Anterior cingulate cortex (tissue), 58 donors: Measurements from ENCODE around the gene ZNF275.
A peak's percentile ranks its signal among the peaks of the same experiment; 100 is the strongest.
"Not testable (repeated sequence)": the region's sequence is repeated elsewhere in the genome, so short reads cannot be mapped to it uniquely, and the experiment has no call there.

Experiments
- DNase-seq, 58 donors: peaks; one replicate each; lab custom pipeline; 2025; lab: John Stamatoyannopoulos, UW

Gene ZNF275

DNA sequence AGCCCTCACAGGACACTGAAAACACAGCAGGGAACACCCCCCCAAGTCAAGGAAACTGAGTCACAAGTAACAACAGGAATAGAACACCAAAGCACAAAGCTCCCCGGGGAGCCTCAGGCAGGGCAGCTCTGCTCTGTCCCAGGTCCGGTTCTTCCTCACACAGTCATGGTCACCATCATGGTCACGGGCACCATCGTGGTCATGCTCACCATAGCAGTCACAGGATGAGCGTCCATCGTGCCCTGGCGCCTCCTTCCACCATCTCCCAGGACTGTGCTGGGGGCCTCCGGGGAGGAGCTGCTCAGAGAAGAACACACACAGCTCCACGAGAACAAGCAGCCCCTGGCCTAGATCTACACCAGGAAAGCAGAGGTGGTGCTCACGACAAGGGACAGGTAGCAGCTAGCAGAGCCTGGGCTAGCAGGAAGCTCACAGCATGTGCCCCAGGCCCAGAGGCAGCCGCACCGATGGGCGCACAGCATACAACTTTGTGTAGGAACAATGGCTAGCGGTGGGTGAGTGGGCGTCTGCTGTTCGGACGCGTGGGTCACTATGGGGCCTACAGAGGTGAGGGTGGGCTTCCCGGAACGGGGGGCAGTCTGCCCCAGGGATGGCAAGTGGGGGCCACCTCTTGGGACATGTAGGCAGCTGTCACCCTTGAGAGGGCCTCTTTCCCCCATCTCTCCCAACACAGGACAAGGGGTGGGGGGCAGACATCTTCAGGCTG, 15.8 kb upstream of the ZNF275 start:
- DNase-seq, result no peak

DNA sequence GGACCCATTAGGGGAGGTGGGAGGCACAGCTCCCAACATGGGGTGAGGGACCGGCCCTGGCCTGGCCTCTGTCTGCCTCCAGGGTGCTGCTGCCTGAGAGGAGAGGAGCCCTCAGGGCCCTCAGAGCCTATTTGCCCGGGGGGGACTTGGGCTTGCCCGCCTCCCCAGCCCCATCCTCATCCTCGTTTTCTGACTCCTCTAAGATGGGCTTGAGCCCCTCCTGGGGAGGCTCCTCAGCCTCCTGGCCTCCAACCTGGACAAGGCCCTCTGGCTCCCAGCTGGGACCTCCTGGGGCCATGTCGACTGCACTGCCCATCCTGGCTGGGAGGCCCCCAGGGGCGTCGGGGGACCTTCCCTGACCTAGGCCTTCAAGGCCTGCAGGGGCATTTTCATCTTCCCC, 15.1 kb upstream of the ZNF275 start:
- no peak for DNase-seq

DNA sequence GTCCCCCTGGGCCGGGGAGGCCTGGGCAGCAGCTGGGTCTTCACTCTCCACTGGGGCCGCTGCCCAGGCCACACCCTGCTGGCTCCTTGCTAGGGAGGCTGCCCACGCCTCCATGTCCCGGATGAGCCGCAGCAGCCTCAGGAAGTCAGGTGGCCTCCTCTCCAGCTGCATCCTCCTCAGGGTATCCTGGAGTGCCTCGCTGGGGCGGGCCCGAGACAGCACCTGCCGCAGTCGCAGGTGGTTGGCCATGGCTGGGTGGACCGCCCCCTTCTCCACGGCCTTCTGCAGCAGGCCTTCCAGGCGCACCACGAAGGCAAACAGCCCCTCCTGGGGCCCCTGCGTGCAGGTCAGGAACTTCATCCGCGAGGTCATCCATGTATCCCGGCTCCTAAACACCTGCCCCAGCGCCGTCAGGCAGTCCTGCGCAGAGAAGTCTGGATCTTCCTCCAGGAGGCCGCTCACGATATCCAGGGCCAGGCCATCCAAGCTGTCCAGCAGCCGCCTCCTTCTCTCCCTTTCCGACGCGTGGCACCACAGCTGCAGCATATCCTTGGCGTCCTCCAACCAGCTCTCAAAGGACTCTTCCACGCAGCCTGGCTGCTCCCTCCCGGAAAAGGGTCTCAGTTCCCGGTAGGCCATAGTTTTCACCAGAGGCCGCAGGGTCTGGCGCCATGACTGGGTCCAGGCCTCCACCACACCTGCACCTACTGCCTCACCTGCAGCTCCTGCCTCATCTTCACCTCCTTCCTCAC, 14.5 kb upstream of the ZNF275 start:
- DNase-seq, result no peak

DNA sequence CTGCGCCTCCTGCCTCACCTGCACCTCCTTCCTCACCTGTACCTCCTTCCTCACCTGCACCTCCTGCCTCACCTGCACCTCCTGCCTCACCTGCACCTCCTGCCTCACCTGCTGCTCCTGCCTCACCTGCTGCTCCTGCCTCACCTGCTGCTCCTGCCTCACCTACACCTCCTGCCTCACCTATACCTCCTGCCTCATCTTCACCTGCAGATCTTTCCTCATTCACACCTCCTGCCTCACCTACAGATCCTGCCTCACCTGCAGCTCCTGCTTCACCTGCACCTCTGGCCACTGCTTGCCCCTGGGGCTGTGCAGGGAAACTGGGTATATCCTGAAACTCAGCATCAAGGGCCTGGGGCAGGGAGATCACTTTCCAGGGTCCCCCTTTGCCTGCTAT, 13.9 kb upstream of the ZNF275 start:
- not testable (repeated sequence) for DNase-seq

DNA sequence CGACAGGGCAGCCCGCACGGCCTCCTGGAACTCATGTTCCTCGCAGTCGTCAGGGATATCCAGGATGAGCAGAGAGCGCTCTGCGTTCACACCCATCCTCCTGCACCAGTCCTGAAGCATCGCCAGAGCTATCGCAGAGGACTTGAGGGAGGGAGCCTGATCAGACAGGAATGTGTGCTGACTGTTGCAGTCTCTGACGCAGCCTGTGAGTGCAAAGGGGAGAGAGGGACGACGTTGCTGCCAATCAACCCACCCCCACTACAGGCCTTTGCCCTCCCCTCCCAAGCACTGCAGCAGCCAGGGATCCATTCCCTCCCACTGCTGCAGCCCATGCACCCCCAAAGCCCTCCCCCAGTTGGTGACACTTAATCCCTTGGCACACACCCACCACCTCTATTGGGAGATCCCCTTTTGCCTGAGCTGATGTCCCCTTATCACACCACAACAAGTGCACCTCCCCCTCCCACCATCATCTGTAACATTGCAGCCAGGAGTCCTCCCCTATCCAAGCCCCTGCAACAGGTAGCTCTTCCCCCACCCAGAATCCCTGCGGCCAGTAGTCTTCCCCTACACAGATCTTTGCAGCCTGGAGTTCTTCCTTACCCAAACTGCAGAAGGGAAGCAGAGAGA, 13.3 kb upstream of the ZNF275 start:
- DNase-seq, result no peak

DNA sequence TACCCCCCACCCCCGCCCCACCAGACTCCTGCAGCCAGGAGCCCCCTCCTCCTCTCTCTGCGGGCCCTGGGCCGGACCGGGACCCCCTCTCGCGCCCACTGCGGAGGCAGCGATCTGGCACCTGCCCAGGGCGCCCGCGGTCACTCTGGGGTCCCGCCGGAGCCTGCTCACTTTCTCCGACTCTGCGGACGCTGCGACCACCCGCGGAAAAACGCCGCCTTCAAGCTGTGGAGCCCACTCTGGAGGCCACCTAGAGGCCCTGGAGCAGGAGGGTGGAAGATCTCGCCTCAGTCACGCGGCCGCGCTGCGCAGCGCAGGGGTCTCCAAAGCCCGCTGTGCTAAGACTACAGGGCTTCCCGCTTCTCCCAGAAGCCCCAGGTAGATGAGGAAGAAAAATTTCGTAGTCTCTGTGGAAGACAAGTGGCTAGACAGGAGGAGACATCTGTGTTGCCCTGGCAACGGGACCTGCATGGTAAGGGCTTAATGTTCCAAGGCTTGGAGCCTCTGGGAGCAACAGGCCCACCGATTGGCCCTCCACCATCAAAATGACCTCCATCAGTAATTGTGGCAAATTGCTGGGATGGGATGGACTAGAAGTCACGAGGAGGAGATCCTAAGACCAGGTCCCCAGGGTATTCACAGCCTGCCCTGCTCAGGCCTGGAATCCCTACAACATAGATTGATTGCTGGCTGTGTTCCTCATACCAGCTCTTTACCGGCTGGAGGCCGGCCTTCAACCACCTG, 12.4 kb upstream of the ZNF275 start, which contains the start of gene PNMA6F:
PNMA6F (minus strand) TSS at position 387 of the 744 bp plus-strand sequence. CDS start 1,093 bp downstream, outside the sequence.
- peak in 4 of 58 donors; percentile 4 to 34 (median 9) for DNase-seq

DNA sequence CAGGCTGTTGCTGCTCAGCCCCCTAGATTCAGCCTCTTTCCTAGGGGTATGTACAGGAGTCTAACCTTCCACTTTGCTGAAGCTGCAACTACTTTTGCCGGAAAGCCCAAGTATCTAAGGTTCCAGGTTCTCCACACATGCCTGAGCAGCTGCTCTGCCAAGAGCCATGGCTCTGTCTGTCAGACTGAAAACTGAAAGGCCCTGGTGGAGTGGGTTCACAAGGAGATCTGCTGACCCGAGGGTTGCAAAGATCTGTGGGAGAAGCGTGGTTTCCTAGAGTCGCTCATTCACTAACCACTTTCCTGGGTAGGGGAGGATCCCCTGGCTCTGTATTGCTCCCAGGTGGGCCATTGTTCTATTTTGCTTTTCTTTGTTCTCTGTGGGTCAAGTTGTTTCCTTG, 6.4 kb upstream of the ZNF275 start:
- no peak for DNase-seq

DNA sequence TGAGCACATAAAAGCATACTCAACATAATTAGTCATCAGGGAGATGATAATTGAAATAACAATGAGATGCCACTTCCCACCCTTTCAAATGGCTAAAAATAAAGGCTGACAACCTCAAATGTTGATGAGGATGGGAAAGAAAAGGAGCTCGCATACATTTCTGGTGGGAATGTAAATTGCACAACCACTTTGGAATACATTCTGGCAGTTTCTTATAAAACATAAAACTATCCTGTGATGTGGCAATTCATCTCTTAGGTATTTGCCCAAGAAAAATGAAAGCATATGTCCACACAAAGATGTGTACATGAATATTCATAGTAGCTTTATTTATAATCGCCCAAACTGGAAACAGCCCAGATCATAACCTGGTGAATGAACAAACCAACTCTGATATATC, 687 bp upstream of the ZNF275 start:
- DNase-seq, result no peak

DNA sequence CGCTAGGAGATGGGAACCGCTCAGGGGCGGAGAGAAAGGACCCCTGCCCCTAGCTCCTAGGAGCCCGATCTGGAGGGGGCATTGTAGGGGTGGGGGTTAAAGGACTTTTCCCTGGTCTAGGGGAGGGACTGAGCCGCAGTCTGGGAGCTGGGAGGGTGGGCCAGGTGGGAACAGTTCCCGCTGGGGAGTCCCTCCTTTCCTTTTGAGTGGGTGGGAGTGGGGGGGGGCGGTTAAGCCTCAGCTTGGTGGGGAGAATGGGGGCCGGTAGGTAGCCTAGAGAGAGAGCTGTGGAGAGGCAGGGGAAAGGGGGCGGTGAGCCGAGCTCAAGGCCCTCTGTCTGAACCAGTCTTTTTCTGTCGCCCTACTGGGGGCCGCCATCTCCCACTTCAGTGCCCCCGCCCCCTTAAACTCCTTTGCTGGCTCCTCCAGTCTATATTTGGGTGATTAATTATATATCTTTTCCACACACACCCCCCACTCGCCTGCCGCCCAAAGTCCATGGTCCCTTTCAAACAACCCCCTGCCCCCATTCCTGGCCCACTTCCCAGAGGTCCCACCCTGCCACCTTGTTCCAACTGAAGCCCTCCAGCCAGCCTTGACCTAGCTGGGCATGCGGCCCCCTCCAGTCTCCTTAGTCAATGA, 822 bp downstream of the ZNF275 start:
- DNase-seq, result no peak

DNA sequence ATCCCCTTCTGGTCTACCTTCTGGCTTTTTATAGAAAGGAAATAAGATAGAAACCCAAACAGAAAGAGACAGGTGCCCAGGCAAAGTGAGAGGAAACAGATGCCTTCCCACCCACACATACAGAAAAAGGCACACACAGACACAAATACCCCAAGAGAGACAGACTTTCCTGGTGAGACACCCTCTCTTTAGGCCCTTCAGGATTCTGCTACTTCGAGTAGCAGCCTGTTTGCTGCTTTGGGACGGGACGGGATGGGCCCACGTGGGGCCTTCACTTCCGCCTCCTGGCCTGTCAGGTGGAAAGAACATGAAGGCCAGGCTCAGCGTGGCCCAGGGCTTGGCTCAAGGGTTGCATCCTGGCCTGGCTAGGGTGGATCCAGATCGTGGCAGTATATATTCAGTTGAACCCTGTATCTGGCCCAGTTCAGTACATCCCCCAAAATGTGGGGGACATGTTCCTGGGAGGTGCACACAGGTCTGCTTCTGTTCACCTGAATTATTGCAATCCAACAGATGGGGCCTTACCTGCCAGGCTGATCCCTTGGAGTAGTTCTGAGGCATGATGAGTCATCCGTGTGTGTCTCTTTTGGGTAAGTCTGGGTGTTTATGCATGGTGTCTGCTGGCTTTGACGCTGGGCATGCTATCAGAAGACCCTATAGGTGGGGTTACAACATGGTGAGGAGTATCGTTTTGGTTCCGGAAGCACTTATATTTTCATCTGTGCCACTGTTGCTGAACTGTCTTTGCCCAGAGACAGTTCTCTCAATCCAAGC, 2.4 kb downstream of the ZNF275 start:
- DNase-seq, result peak in 1 of 58 donors; percentile 7

DNA sequence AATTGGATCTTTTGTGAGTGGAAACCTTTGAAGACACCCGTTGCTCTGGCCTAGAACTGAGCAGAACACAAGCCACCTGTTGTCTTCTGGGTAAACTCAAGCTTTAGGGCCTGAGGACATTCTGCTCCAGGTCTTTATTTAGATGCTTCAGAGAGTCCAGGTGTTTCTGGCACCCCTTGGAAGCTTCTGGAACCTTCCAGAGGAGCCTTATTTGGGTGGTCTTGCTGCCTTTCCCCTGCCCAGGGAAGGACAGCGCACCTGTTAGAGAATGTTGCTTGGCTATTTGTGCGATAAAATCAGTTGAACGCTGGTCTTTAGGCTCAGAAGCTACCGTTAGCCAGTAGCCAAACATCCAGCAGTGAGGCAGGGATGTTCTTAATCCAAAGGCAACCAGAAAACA, 3.0 kb downstream of the ZNF275 start:
- no peak for DNase-seq

DNA sequence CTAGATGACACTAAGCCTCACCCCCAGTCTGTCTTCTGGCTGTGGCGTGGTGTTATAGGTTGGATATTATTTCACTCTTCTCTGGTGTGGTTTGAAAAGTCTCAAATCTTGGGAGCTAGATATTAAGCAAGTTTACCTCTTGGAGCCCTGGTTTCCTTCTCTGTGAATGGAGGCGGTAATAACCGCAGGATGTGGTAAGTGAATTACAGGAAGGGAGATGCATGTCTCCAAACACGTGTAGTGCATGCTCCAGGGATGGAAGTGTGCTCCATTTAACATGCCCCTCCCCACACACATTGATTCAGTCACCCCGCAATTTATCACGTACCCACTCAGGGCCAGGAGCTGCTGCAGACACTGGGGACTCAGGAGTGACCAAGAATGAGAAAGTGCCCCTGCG, 4.9 kb downstream of the ZNF275 start:
- DNase-seq, result no peak

DNA sequence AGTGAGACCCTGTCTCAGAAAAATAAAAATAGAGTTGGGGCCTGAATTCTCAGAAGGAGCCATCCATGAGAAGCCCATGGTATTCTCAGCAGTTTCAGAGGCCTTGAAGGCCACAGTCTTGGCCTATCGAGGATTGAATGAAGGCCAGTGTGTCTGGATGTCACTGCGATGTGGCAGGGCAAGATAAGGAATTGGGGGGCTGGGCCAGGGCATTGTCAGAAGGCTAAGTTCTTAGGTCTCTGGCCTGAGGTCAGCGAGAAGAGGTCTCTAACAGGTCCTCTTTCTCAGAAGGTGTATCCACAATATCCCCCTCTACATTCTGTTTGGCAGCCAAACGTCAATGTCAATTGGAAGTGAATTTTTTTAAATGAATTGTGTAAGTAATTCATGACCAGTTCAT, 5.7 kb downstream of the ZNF275 start:
- DNase-seq, result no peak

DNA sequence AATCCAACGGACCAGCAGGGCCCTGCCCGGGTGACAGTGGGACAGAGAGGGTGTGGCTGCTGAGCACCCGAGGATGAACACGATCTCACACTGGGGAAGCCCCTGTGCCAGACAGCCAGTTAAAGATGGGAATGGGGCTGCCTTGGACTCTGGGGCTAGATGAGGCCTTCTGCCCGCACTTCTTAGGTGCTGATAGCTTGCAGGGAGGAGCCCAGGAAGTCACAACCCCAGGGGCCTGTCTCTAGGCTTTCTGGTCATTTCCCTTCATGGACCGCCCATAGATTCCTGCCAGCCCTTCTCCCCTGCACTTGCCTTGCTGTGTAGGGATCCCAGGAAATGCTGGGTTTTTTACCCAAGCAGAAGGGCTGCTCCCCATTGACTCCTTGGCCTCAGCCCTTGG, 6.2 kb downstream of the ZNF275 start:
- no peak for DNase-seq

DNA sequence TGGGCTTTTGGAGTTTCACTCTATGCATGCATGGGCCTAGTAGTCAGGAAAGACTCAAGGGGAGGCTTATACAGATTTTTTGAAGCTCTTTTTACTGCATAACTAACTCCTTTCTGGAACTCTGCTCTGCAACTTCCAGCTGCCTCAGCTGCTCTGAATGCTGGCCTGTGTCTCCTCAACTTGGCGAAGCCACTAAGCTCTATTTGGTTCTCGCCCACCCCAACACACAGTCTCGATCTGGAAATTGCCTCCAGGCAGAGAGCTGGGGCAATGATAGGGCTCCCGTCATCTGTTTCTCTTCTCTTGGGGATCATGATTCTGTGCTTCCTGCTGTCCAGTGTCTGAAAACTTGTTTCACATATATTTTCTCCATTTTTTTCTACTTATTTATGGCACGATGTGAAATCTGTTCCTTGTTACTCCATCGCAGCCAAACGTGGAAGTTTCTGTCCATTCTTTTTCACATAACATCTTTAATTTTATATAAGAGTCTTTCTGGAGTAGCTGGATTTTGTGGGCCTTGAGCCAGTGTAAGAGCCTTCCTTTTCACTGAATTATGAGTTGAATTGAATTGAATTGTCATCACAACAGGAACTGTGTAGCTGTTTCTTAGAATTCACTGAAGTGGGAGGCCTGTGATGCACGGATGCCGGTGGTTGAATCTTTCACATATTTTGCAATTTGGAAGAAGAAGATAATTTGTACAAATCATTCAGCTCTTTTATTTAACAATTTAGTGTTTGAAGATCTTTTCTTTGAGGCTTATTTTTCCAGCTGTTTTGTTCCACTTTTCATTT, 9.0 kb downstream of the ZNF275 start:
- DNase-seq, result peak in 1 of 58 donors; percentile 27

DNA sequence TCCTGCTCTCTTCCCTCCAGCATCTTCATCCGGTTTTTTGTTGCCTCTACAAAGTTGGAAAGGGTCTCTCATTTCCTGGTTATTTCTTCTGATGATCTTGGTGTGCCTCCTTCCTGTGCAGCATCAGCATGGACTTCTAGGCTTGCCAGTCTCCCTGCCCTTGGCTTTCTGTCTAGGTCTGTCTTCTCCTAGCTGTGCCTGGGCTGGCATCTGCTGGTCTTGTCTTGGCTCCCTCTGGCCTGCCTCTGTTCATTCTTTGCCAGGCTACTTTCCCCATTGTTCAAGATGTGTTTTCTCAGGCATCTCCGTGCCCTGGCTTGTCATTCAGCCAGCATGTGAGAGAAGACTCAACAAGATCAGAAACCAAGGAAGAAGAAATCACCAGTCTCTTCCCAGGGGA, 9.7 kb downstream of the ZNF275 start:
- peak in 2 of 58 donors; percentile 0 to 3 for DNase-seq

DNA sequence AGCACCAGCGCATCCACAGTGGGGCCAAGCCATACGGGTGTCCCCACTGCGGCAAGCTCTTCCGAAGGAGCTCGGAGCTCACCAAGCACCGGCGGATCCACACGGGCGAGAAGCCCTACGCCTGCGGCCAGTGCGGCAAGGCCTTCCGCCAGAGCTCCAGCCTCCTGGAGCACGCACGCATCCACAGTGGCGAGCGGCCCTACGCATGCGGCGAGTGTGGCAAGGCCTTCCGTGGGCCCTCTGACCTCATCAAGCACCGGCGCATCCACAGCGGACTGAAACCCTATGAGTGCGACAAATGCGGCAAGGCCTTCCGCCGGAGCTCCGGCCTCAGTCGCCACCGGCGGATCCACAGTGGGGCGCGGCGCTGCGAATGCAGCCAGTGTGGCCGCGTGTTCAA, 13.6 kb downstream of the ZNF275 start:
- no peak for DNase-seq

DNA sequence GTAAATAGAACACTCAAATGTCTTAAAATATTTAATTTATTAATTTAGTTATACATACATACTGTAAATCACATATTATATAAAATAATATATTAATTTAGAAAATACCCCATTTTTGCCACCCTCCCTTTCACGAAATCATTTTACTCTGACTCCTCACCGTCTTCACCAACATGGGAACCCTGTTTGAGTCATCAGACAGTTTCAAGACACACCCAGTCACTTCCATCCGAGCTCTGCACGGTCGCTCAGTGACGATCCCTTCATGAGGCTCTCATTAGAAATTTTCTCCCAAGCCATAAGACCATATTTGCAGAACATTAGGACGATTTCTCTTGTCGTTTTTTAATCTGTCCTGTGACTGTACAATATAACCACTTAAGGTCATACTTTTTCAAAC, 14.5 kb downstream of the ZNF275 start:
- no peak for DNase-seq

DNA sequence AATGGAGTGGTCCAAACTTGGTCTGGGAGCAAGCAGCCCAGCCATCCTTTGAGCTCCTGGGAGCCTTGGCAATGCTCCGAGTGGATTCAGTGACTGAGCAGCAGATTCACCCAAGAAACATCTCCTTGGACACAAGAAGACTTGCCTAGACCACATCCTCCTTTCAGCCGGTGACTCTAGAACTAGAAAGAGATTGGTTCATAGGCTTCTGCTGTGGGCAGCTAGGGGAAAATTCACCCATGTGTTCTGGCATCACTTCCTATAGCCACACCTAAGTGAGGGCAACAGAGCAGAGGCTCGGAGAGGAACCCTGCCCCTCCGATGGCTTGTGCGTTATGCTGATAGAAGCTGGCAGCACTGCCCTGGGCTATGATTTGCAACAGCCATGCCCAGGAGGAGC, 16.0 kb downstream of the ZNF275 start:
- no peak for DNase-seq
